GM19395 (cell line): ENCODE measurements around the gene ACSM2B.
"Not testable (repeated sequence)": the region's sequence is repeated elsewhere in the genome, so short reads cannot be mapped to it uniquely, and the experiment has no call there.

Experiments used
- ATAC-seq: cut with Tn5 transposase; IDR thresholded peaks from one replicate; pipeline ENCODE4 v1.9.1; 2021; ENCODE audit warnings: mild to moderate bottlenecking, moderate library complexity; ENCODE audit not compliant: unreplicated experiment

The ACSM2B gene

DNA sequence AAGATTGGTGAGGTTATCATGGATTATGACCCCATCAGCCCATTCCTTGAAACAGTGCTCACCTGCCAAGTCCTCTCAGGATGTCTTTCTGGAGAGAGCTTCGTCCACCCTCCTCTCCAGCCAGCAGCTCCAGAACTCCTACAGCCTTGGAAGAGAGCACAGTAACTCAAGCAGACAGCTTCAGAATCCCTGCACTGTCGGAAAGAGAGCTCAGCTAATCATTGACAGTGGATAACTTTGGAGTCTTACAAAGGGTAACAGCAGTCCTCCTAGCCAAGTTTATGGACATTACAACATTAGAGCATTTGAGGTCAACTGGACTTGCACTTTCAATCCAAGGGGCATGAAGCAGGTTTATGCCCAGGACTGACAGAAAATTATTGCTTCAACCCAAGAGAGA is at the start of gene ACSM2B:
TSS of gene ACSM2B (minus strand) at position 223 of the 400 bp plus-strand sequence. CDS start 11,522 bp downstream, outside the sequence.
- ATAC-seq: not testable (repeated sequence)

DNA sequence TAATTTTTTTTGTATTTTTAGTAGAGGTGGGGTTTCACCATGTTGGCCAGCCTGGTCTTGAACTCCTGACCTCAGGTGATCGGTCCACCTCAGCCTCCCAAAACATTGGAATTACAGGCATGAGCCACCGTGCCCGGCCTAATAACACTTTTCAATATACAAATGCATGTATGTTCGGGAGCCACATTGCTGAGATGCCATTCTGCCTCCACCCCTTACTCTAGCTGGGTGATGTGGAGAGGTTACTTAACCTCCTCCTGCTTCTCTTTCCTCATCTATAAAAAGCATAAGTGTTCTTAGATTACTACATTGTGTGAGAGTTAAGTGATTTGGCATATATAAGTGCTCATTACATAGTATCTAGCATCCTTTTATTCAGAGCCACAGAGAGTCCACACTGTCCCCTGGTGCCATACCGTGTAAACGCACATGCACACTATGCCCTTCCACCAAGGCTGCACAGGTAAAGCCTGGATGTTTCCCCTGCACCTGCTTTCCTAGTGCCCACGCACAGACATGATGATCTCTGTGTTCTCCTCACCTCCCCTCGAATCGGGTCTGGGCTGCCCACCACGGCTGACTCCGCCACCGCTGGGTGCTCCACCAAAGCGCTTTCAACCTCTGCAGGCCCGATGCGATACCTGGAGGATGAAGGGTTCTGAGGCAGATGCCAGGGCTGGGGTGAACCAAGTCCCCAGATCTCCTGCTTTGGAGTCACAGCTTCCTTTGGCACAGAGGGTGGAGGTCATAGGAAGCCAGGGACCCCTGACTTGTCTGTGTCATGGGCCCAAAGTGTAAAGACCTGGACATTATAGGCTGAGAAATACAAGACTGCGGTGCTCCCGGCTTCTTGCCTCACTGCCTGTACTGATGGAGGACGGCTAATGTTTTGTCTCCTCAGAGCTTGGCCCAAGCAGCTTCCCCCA is 49.0 kb upstream of the ACSM2B start:
- ATAC-seq: no peak

DNA sequence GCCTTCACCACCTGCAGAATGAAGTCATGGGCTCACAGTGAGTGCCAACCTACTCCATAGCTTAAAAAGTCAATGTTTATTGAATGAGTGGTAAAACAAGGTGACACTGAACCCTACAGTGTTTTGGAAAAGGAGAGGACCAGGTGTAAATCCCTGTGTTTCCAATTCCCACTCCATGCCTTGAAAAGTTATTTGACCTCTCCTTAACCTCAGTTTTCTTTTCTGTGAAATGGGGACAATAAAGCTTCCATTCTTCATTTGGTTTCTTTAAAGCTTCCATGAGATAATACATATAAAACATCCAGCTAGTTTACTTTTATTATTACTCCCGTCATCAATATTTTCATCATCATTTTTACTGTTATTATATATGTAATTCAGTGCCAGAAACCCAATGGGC is 48.0 kb upstream of the ACSM2B start:
- ATAC-seq: no peak

GRCh38 chr16:20622498-20622870 is 46.3 kb upstream of the ACSM2B start:
- ATAC-seq: no peak

GRCh38 chr16:20621406-20621805 is 45.2 kb upstream of the ACSM2B start:
- ATAC-seq: no peak

DNA sequence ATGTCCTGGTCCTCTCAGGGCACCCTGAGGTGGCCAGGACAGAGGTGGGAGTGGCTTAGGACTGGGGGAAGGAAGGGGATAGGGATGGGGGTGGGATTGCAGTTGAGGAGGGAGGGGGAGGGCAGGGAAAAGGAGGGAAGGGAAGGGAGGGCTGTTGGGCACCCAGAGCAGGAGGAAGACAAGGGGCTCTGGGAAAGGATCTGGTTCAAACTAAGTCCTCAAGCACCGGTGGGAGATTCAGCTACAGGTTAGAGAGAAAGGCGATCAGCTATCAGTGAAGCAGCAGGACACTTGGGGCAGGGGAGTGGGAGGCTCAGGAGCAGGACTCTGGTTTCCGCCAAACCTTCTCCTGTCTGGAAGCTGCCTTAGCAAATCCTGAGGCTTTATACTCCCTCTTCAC is 44.6 kb upstream of the ACSM2B start:
- no peak for ATAC-seq

DNA sequence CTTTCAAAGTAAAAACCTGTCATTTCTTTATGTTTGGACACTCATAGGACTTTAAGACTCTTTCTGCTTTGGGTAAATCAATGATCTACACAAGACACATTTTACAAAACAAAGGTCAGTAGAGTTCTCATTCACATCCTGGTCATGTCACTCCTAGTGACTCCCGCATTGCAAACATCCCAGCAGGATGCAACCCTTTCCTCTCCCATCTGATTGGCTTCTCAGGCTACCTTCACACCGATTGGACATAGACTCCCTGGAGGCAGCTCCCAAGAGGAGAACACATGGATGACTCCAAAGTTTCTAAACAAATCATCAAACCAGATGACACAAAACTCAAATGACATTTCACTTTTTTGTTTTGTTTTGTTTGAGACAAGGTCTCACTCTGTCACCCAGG is 43.8 kb upstream of the ACSM2B start:
- ATAC-seq: no peak

DNA sequence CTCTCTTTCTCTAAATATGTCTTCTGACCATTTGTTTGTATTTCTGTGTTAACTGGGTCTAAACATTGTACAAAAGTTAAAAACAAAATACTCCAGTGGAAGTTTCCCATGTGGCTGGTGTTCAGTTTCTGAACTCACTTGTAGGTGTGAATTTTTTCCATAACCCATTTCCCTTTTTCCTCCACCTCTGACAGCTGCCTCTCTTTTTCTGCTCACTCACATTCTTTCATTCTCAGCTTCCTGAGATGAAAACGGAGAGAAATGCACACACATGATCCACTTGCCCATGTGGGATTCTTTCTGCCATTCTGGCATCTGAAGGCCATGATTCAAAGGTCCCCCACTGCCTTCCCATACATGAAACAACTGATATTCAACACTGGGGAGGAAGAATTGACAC is 41.1 kb upstream of the ACSM2B start:
- ATAC-seq: no peak

- ATAC-seq: no peak
These were observed 38.3 kb upstream of the ACSM2B start for GRCh38 chr16:20614186-20615141.

- ATAC-seq: no peak
These were observed 37.5 kb upstream of the ACSM2B start for GRCh38 chr16:20613481-20614185.

GRCh38 chr16:20612551-20613480 is 36.6 kb upstream of the ACSM2B start:
- ATAC-seq: no peak

GRCh38 chr16:20611975-20612481 is 35.9 kb upstream of the ACSM2B start:
- ATAC-seq: no peak

GRCh38 chr16:20611350-20611902 is 35.3 kb upstream of the ACSM2B start:
- ATAC-seq: no peak

GRCh38 chr16:20610892-20611349 is 34.8 kb upstream of the ACSM2B start:
- ATAC-seq: no peak

DNA sequence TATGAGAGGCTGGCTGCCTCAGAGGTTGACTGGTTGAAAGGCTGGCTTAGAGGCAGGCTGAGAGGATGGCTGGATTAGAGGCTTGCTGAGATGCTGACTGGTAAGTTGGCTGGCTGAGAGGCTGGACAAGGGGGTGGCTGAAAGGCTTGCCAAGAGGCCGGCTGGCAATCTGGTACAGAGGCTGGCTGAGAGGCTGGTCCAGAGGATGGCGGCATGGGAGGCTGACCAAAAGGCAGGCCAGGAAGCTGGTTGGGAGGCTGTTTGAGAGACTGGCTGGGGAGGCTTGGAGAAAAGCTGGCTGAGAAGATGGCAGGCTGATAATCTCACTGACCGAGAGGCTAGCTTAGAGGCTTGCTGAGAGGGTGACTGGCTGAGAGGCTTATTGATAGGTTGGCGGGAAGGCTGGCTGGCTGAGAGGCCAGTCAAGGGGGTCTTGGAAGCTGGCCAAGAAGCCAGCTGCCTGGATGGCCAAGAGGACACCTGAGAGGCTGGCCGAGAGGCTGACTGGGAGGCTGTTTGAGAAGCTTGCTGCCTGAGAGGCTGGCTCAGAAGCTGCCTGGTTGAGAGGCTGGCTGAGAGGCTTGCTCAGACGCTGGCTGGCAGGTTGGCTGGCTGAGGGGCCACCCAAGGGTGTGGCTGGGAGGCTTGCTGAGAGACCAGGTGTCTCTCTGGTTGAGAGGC is 34.2 kb upstream of the ACSM2B start:
- no peak for ATAC-seq

DNA sequence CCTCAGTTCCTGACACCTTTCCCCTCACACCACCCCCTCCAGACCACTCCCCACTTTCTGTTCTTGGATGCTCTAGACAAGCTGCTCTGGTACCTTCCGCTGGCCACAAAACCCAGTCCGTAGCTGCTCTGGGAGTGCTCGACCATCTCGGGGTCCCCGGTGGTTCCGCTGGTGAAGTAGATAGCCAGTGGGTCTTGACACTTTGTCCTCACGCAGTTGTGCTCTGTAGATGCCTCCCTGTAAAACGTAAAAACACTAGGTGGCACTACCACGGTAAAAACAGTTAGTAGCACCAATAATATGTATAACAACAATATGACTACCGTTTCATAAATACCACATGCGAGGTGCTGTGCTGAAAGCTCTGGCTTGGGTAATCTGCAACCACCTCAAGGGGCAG is 26.0 kb upstream of the ACSM2B start:
- ATAC-seq: not testable (repeated sequence)

GRCh38 chr16:20599475-20599874 is 23.3 kb upstream of the ACSM2B start:
- ATAC-seq: not testable (repeated sequence)

GRCh38 chr16:20598832-20599469 is 22.8 kb upstream of the ACSM2B start:
- ATAC-seq: no peak
